ENCODE results near the gene TXK. TPM values are rescaled to one million over a fixed set of nuclear protein-coding genes. Genes with fewer than 3 reads are reported as not detected.

Gene TXK
- total and polyA plus RNA-seq, 2 experiments from 2014 or later: 0.14 to 0.40 TPM

- H3K9me3 Mint-ChIP-seq: no peaks in the 10 kb centered on the region
- no peaks in the 10 kb centered on the region; the same call in 1 of the 2 replicates for H3K4me1 ChIP-seq (ENCODE audit: insufficient read depth)
- H3K27ac Mint-ChIP-seq: no peak overlapping the region
- H3K4me3 ChIP-seq: no peak overlapping the region
- DNase-seq (ENCODE audit: low spot score) (no peak), ATAC-seq (no peak)
- no peaks in the 10 kb centered on the region for H3K36me3 Mint-ChIP-seq (ENCODE audit: low read depth)
- no peaks in the 10 kb centered on the region for H4K20me1 ChIP-seq (replicated peaks; ENCODE audit: insufficient read depth)
- no peak overlapping the region for H3K4me2 ChIP-seq
- H3F3A ChIP-seq (replicated peaks; ENCODE audit: low read depth): no peaks in the 10 kb centered on the region
- TF ChIP-seq CREB1 (CRISPR knock-in tag; IDR thresholded peaks at IDR 0.05; ENCODE audit: low read depth) (no peak), ZNF462 (CRISPR knock-in tag; IDR thresholded peaks at IDR 0.05) (no peak), POLR2AphosphoS5 (IDR thresholded peaks at IDR 0.05; ENCODE audit: low read depth) (no peak), EZH2 (IDR thresholded peaks at IDR 0.05; ENCODE audit: low read depth, unreplicated experiment) (no peak), NANOG (IDR thresholded peaks at IDR 0.05; ENCODE audit: borderline replicate concordance) (no peak), ZNF331 (CRISPR knock-in tag; IDR thresholded peaks at IDR 0.05; ENCODE audit: low read depth) (no peak), EZH2phosphoT487 (IDR thresholded peaks at IDR 0.05; ENCODE audit: unreplicated experiment) (no peak)
- peaks cover 11% of the 10 kb centered on the region for H3K4me1 Mint-ChIP-seq
- peaks cover 2% of the 10 kb centered on the region for H3K27me3 Mint-ChIP-seq (ENCODE audit: insufficient read depth, low read depth, poor library complexity)
- no peak overlapping the region for H3K27ac ChIP-seq (ENCODE audit: low read depth)
- no peak overlapping the region for H2AFZ ChIP-seq
- H3K36me3 ChIP-seq (ENCODE audit: insufficient read depth): no peaks in the 10 kb centered on the region
- H3K4me3 Mint-ChIP-seq: no peak overlapping the region
- no peaks in the 10 kb centered on the region for H3K9me2 ChIP-seq (ENCODE audit: insufficient read depth)
- no peaks in the 10 kb centered on the region for H3K27me3 ChIP-seq (ENCODE audit: insufficient read depth)
- no peaks in the 10 kb centered on the region for H3K79me2 ChIP-seq (replicated peaks; ENCODE audit: insufficient read depth)
Measured at GRCh38 chr4:48120132-48120531, 13.9 kb downstream of the TXK start.

GRCh38 chr4:48119646-48120045 lies 14.4 kb downstream of the TXK start:
- Mint-ChIP-seq H3K4me1 (peaks cover 8% of the 10 kb centered on the region; the same call in 2 of the 3 replicates), H3K4me3 (no peak overlapping the region), H3K9me3 (no peaks in the 10 kb centered on the region), H3K27me3 (ENCODE audit: insufficient read depth, low read depth, poor library complexity) (peaks cover 3% of the 10 kb centered on the region), H3K36me3 (ENCODE audit: low read depth) (no peaks in the 10 kb centered on the region), H3K27ac (no peak overlapping the region)
- no peak for ATAC-seq
- no peak for DNase-seq (ENCODE audit: low spot score)
- Histone ChIP-seq H3K4me1 (ENCODE audit: insufficient read depth) (no peaks in the 10 kb centered on the region; the same call in none of the 2 replicates), H3K36me3 (ENCODE audit: insufficient read depth) (no peaks in the 10 kb centered on the region), H3K27me3 (ENCODE audit: insufficient read depth) (no peaks in the 10 kb centered on the region), H2AFZ (no peak overlapping the region), H4K20me1 (replicated peaks; ENCODE audit: insufficient read depth) (no peaks in the 10 kb centered on the region), H3F3A (replicated peaks; ENCODE audit: low read depth) (no peaks in the 10 kb centered on the region), H3K4me3 (no peak overlapping the region), H3K79me2 (replicated peaks; ENCODE audit: insufficient read depth) (no peaks in the 10 kb centered on the region), H3K9me2 (ENCODE audit: insufficient read depth) (no peaks in the 10 kb centered on the region), H3K27ac (ENCODE audit: low read depth) (no peak overlapping the region), H3K4me2 (no peak overlapping the region)
- no peak for TF ChIP-seq ZNF114 (CRISPR knock-in tag; IDR thresholded peaks at IDR 0.05)
- TF ChIP-seq CTCF (conservative IDR thresholded peaks at IDR 0.05; ENCODE audit: low read depth in 2 of 2): no peak

All from GM23338 (cell line).